Measurements from ENCODE around the gene GP1BA. TPM values are rescaled to one million over a fixed set of nuclear protein-coding genes. Genes with fewer than 3 reads are reported as not detected.

Gene GP1BA
- not detected for total RNA-seq
- long read RNA-seq, partial matches to known transcripts, result 0 of 2 reads
- long read RNA-seq, other reads (novel, unspliced or antisense), result 2 of 2 reads

GRCh38 chr17:4931963-4932362, at the start of gene GP1BA:
TSS of gene GP1BA (plus strand) at chr17:4932277. CDS start at chr17:4932605, 328 bp downstream.
- no peak for DNase-seq (ENCODE audit: low spot score)

- no peak for DNase-seq (ENCODE audit: low spot score)
These were observed 47.6 kb upstream of the GP1BA start for GRCh38 chr17:4884489-4884888.

GRCh38 chr17:4886830-4887229, 45.2 kb upstream of the GP1BA start:
- no peak for DNase-seq (ENCODE audit: low spot score)

GRCh38 chr17:4887581-4887980, 44.5 kb upstream of the GP1BA start:
- DNase-seq (ENCODE audit: low spot score), result no peak

GRCh38 chr17:4891411-4892410, 40.4 kb upstream of the GP1BA start:
- DNase-seq (ENCODE audit: low spot score), result no peak

- DNase-seq (ENCODE audit: low spot score), result no peak
These were observed 39.4 kb upstream of the GP1BA start for GRCh38 chr17:4892499-4893221.

- no peak for DNase-seq (ENCODE audit: low spot score)
These were observed 38.8 kb upstream of the GP1BA start for GRCh38 chr17:4893272-4893671.

GRCh38 chr17:4893721-4894560, 38.1 kb upstream of the GP1BA start:
- no peak for DNase-seq (ENCODE audit: low spot score)

GRCh38 chr17:4895121-4895520, 37.0 kb upstream of the GP1BA start:
- no peak for DNase-seq (ENCODE audit: low spot score)

- no peak for DNase-seq (ENCODE audit: low spot score)
These were observed 36.3 kb upstream of the GP1BA start for GRCh38 chr17:4895657-4896331.

- no peak for DNase-seq (ENCODE audit: low spot score)
These were observed 35.5 kb upstream of the GP1BA start for GRCh38 chr17:4896332-4897197.

- no peak for DNase-seq (ENCODE audit: low spot score)
These were observed 34.8 kb upstream of the GP1BA start for GRCh38 chr17:4897198-4897687.

GRCh38 chr17:4897785-4898184, 34.3 kb upstream of the GP1BA start:
- DNase-seq (ENCODE audit: low spot score), result no peak

- no peak for DNase-seq (ENCODE audit: low spot score)
These were observed 33.7 kb upstream of the GP1BA start for GRCh38 chr17:4898351-4898750.

GRCh38 chr17:4898927-4899326, 33.1 kb upstream of the GP1BA start:
- DNase-seq (ENCODE audit: low spot score), result no peak

GRCh38 chr17:4899341-4900230, 32.5 kb upstream of the GP1BA start, which contains the start of gene C17orf107:
TSS of gene C17orf107 (plus strand) at chr17:4899536. CDS start at chr17:4899763, 227 bp downstream.
- peak; percentile 95 for DNase-seq (ENCODE audit: low spot score)

- no peak for DNase-seq (ENCODE audit: low spot score)
These were observed 31.6 kb upstream of the GP1BA start for GRCh38 chr17:4900231-4901107.

All from mesenteric fat pad (tissue), 1 donor.